SK-N-SH treated with all-trans-retinoic acid at 6 μM for 48 hours (cell line): ENCODE results near the gene BTBD8.

Source experiments
- ARNTL ChIP-seq: fragments of 450-650 bp; formaldehyde crosslinking; IDR thresholded peaks from 2 replicates; pipeline ENCODE4 v1.5.0; 2020; ENCODE audit warnings: low read depth, mild to moderate bottlenecking, moderate library complexity, borderline replicate concordance
- BACH2 ChIP-seq: fragments of 250-450 bp; sonication (Bioruptor Pico); IDR thresholded peaks from 2 replicates; pipeline ENCODE4 v1.9.0; 2021; ENCODE audit warnings: mild to moderate bottlenecking, borderline replicate concordance
- CSDC2 ChIP-seq: fragments of 250-450 bp; sonication (Bioruptor Pico); IDR thresholded peaks from 2 replicates; pipeline ENCODE4 v1.5.0; 2020; ENCODE audit warnings: mild to moderate bottlenecking, moderate library complexity
- OSR1 ChIP-seq: fragments of 250-450 bp; sonication (Bioruptor Pico); IDR thresholded peaks from 2 replicates; pipeline ENCODE4 v1.8.0; 2022; ENCODE audit warnings: moderate library complexity, mild to moderate bottlenecking, inconsistent platforms
- PATZ1 ChIP-seq: fragments of 250-450 bp; sonication (Bioruptor Pico); IDR thresholded peaks from 2 replicates; pipeline ENCODE4 v1.8.0; 2020; ENCODE audit warnings: mild to moderate bottlenecking, moderate library complexity, borderline replicate concordance
- POU6F1 ChIP-seq: fragments of 250-450 bp; sonication (Bioruptor Pico); IDR thresholded peaks from 2 replicates; pipeline ENCODE4 v1.8.0; 2021; ENCODE audit warnings: low read depth, mild to moderate bottlenecking, moderate library complexity, borderline replicate concordance
- PPARA ChIP-seq: fragments of 250-450 bp; sonication (Bioruptor Pico); IDR thresholded peaks from 2 replicates; pipeline ENCODE4 v1.5.0; 2020; ENCODE audit warnings: mild to moderate bottlenecking, borderline replicate concordance
- RARB ChIP-seq: fragments of 250-450 bp; sonication (Bioruptor Pico); IDR thresholded peaks from 2 replicates; pipeline ENCODE4 v1.8.0; 2021; ENCODE audit warnings: mild to moderate bottlenecking, moderate library complexity
- TOX ChIP-seq: fragments of 250-450 bp; sonication (Bioruptor Pico); IDR thresholded peaks from 2 replicates; pipeline ENCODE4 v1.8.0; 2021; ENCODE audit warnings: mild to moderate bottlenecking, moderate library complexity, borderline replicate concordance
- TSHZ2 ChIP-seq: fragments of 250-450 bp; sonication (Bioruptor Pico); IDR thresholded peaks from 2 replicates; pipeline ENCODE4 v1.5.0; 2020; ENCODE audit warnings: mild to moderate bottlenecking, moderate library complexity
- ZC3H10 ChIP-seq: fragments of 250-450 bp; sonication (Bioruptor Pico); IDR thresholded peaks from 2 replicates; pipeline ENCODE4 v1.5.1; 2021; ENCODE audit warnings: mild to moderate bottlenecking, moderate library complexity
- ZFP3 ChIP-seq: fragments of 250-450 bp; sonication (Bioruptor Pico); IDR thresholded peaks from 2 replicates; pipeline ENCODE4 v1.5.0; 2020; ENCODE audit warnings: mild to moderate bottlenecking, moderate library complexity
- ZFP30 ChIP-seq: fragments of 450-650 bp; formaldehyde crosslinking; IDR thresholded peaks from 2 replicates; pipeline ENCODE4 v1.5.0; 2022; ENCODE audit warnings: mild to moderate bottlenecking, moderate library complexity
- ZNF8 ChIP-seq: fragments of 450-650 bp; formaldehyde crosslinking; IDR thresholded peaks from 2 replicates; pipeline ENCODE4 v1.5.0; 2020; ENCODE audit warnings: mild to moderate bottlenecking, moderate library complexity

GRCh38 chr1:92217721-92218120 is 137.6 kb downstream of the BTBD8 start, which contains the start of gene C1orf146:
- TF ChIP-seq ZFP3 (no peak), PATZ1 (CRISPR knock-in tag) (no peak), ZNF8 (CRISPR knock-in tag) (no peak), BACH2 (CRISPR knock-in tag) (no peak), ZC3H10 (CRISPR knock-in tag) (no peak), POU6F1 (CRISPR knock-in tag) (no peak), TSHZ2 (no peak), CSDC2 (no peak), ZFP30 (CRISPR knock-in tag) (no peak), RARB (CRISPR knock-in tag) (no peak), OSR1 (CRISPR knock-in tag) (no peak), PPARA (no peak), TOX (CRISPR knock-in tag) (no peak), ARNTL (CRISPR knock-in tag) (no peak)
